ENCODE results near the gene ZRSR2. TPM values are rescaled to one million over a fixed set of nuclear protein-coding genes. Genes with fewer than 3 reads are reported as not detected.

Gene ZRSR2
- total and polyA plus RNA-seq, 10 of the 15 experiments (the other 5 are each of a cell fraction or from before 2014, with no cell fraction given) = 8.8 to 34.1 (median 15.6) TPM

DNA sequence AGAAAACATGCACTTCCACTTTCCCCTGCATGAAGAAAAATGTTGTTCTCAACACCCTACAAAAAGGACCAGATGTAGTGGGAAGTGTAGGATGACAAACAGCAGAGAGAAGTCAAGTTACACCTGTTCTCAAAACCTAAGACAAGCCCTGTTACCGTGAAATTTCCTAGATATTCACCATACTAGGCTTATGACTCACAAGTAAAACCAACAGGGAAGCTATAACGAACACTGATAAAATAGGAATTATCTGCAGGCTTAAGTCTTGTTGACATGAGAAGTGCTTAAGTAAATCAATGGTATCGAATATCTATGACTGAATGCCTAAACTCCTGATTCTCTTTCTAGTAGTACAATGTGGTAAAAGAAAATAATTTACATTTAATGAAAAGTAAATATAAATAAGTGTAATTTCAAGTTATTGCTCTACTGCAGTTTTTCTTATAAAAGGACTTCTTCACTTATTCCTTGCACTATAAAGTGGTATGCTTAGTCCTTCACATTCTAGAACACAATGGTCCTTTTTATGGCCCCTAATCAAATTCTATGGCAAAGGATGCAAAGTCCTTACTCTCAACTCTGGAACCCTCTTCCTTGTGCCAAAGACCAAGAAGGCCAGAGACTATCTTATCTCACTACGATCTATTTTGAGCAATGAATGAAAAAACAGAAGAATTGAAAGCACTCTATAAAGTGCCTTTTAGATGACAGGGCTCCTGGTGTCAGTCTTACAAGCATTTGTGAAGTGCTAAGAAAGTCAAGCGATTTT lies 44.7 kb downstream of the ZRSR2 start:
- Histone ChIP-seq H3K27ac (ENCODE audit: control insufficient read depth, insufficient read depth) (no peak overlapping the region), H3K4me3 (no peak overlapping the region), H3K27me3 (replicated peaks in 1 of 2; ENCODE audit: control insufficient read depth in 2 of 2, insufficient read depth in 2 of 2, low read length in 1 of 2) (no peaks in the 10 kb centered on the region), H3K9me3 (replicated peaks; ENCODE audit: control insufficient read depth, insufficient read depth, low read length) (no peaks in the 10 kb centered on the region), H3K9ac (ENCODE audit: control insufficient read depth, insufficient read depth, low read length) (no peak overlapping the region), H2AFZ (ENCODE audit: control insufficient read depth, low read depth, low read length) (no peak overlapping the region), H4K20me1 (ENCODE audit: control insufficient read depth, insufficient read depth) (no peaks in the 10 kb centered on the region), H3K79me2 (ENCODE audit: control insufficient read depth, insufficient read depth, low read length) (no peaks in the 10 kb centered on the region), H3K36me3 (ENCODE audit: control insufficient read depth in 2 of 2, insufficient read depth in 2 of 2, low read length in 1 of 2) (no peaks in the 10 kb centered on the region; a peak in 3 of 4 replicates), H3K4me1 (ENCODE audit: control insufficient read depth, insufficient read depth, low read length) (no peaks in the 10 kb centered on the region), H3K4me2 (ENCODE audit: control insufficient read depth, insufficient read depth) (no peak overlapping the region)
- no peak for ATAC-seq
- SMC1A ChIA-PET (ENCODE audit: uncharacterized antibody, unreplicated experiment) = interaction anchor here (0.8 to 2.7 kb wide), 4 partner anchors 12 to 48 kb away, joined by 3 to 12 read pairs (median 3); partner anchors contain the start of gene ZRSR2
- 98% methylated on average over 5 of the region's 5 CpGs for WGBS (ENCODE audit: insufficient coverage, insufficient replicate concordance, low lambda C conversion rate, missing lambda C conversion rate)
- BruUV-seq (replicated peaks) = no TSS peak
- in situ Hi-C loops (cut with MboI) = no loop called here
- POLR2A ChIA-PET = interaction anchor here (0.7 kb wide), 1 partner anchor 45 kb away, joined by 3 read pairs; the partner anchor contains the start of gene ZRSR2
- RAD21 ChIA-PET (ENCODE audit: unreplicated experiment) = interaction anchor here (1.4 kb wide), 1 partner anchor 14 kb away, joined by 5 read pairs; no protein-coding TSS in a partner anchor
- DNase-seq (ENCODE audit: low read depth, low spot score) = no peak
- CTCF ChIA-PET = interaction anchor here (1.4 kb wide), 1 partner anchor 14 kb away, joined by 5 read pairs; no protein-coding TSS in a partner anchor
- intact Hi-C loops (cut with micrococcal nuclease; ENCODE audit: unreplicated experiment) = no loop called here
- peak; percentile 31 for FAIRE-seq
- TF ChIP-seq, protein P1, sequence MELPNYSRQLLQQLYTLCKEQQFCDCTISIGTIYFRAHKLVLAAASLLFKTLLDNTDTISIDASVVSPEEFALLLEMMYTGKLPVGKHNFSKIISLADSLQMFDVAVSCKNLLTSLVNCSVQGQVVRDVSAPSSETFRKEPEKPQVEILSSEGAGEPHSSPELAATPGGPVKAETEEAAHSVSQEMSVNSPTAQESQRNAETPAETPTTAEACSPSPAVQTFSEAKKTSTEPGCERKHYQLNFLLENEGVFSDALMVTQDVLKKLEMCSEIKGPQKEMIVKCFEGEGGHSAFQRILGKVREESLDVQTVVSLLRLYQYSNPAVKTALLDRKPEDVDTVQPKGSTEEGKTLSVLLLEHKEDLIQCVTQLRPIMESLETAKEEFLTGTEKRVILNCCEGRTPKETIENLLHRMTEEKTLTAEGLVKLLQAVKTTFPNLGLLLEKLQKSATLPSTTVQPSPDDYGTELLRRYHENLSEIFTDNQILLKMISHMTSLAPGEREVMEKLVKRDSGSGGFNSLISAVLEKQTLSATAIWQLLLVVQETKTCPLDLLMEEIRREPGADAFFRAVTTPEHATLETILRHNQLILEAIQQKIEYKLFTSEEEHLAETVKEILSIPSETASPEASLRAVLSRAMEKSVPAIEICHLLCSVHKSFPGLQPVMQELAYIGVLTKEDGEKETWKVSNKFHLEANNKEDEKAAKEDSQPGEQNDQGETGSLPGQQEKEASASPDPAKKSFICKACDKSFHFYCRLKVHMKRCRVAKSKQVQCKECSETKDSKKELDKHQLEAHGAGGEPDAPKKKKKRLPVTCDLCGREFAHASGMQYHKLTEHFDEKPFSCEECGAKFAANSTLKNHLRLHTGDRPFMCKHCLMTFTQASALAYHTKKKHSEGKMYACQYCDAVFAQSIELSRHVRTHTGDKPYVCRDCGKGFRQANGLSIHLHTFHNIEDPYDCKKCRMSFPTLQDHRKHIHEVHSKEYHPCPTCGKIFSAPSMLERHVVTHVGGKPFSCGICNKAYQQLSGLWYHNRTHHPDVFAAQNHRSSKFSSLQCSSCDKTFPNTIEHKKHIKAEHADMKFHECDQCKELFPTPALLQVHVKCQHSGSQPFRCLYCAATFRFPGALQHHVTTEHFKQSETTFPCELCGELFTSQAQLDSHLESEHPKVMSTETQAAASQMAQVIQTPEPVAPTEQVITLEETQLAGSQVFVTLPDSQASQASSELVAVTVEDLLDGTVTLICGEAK (IDR thresholded peaks at IDR 0.05; ENCODE audit: borderline replicate concordance) = no peak
- TF ChIP-seq NBN (IDR thresholded peaks at IDR 0.05) (no peak), RCOR1 (conservative IDR thresholded peaks at IDR 0.05; ENCODE audit: low read depth, low read length) (no peak), SRF (IDR thresholded peaks at IDR 0.05; ENCODE audit: low read depth in 2 of 2, low read length in 2 of 2) (no peak)
